ENCODE results near the gene SOBP.
"Not testable (repeated sequence)": the region's sequence is repeated elsewhere in the genome, so short reads cannot be mapped to it uniquely, and the experiment has no call there.

SOBP gene

DNA sequence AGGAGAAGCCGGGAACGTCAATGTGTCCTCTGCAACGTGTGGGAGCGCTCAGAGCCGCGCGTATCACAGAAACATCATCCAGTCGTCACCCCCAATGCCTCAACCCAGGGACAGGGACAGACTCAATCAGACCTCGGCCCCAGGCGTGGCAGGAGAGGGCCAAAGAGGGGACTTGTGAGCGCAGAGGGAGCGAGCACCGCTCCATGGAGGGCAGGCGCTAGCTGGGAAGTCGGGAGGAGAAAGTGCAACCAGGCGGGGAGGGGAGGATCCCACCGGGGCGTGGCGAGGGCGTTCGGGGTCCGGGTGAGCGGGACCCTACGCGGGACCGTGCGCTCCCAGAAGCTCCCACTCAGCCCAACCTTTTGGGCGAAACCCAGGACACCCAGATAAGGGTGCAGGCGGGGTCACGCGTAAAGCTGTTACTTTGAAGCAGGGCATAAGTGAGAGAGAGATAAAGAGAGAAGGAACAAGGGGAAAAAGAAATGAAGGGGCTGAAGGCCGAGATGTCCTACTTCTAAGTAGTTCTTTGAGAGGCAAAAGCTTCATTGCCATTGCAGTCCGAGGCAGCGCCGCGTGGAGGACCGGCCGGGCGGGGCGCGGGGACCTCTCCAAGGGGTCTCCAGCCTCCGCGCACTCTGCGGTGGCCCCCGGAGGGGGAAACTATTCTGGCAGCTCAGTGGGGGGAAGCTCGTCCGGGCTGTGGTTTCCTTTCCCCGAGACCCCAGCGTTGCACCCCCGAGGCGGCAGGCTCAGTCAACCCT lies 862 bp upstream of the SOBP start:
- DNase-seq (ENCODE audit: low read depth in 2 of 2), result no peak

DNA sequence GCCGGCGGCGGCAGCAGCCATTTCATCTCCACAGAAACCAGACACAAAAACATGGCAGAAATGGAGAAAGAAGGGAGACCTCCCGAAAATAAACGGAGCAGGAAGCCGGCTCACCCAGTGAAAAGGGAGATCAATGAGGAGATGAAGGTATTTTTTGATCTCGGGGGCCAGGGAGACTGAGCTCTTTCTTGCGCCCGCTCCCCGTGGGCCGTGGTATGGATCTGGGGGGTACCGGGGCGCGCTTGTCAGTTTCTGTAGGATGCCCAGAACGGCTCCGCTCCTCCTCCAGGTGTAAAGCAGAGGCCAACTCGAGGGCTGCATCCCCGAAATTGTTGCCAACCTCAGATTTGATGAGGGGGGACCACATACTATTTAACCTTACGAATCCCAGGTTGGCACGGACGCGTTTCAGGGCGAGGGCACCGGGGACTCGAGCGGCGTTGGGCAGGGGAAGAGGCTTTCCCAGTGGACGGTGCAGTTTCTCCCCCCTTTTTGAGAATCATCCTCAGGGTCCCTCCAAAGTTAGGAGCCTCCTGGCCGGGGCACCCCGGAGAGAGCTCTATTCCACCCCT lies 735 bp downstream of the SOBP start:
- no peak for DNase-seq (ENCODE audit: low read depth in 2 of 2)

DNA sequence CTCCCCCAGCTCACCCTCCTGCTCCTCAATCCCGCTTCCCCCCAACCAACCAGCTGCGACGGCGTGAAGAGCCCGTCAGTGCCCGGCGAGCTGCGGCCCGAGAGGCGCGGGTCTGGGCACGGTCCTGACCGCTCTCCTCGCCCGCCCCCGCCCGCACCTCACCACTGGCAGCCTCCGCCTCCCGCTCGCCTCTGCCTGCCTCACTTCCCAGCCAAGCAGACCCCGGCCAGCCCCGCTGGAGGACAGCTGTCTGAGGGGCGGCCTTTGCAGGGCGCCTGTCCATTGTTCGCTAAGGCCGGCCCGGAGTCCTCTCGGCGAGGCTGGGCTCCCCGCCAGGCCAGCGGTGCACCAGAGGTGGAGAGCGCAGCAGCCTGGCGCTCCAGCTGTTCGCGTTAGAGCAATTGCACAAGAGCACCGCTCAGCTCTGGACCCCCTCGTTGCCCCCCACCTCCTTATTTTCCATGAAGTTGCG lies 1.3 kb downstream of the SOBP start:
- DNase-seq (ENCODE audit: low read depth in 2 of 2), result no peak

DNA sequence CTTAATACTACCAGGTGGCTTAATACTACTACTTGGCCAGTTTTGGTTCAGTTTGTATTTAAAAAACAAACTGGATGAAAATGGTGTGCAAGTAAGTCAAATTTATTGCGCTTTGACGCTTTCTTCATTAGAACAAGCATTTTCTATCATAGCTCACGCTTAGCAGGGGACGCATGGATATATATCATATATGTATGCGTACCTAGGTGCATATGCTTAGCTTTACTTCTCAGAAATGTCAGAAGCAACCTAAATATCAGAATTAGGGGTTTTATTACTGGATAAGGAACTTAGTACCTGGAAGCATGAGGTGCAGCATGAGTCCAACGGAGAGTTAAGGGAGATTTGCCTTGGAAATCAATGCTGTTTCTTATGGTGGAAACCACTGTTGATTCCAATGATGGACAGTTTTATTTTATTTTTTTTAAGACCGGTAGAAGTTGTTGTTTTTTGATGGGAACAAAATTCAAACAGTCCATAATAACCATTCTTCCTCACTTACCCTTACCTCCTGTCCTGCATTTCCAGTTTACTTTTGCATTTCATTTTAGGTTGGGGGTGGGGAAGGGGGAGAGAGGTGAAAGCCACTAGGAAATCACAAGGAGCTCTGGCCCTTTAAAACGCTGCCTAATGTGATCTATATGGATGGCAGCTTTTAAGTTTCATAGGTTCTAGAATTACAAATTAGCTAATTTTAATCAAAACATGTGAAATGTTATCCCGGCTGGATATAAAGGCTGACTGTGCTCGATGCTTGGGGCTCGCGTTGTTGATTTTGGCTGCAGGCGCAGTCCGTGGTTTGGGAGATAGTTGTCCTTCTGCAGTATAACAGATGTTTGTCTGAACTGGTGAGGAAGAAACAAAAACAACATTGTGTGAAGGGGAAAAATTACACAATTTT lies 2.1 kb downstream of the SOBP start:
- no peak for DNase-seq (ENCODE audit: low read depth in 2 of 2)

DNA sequence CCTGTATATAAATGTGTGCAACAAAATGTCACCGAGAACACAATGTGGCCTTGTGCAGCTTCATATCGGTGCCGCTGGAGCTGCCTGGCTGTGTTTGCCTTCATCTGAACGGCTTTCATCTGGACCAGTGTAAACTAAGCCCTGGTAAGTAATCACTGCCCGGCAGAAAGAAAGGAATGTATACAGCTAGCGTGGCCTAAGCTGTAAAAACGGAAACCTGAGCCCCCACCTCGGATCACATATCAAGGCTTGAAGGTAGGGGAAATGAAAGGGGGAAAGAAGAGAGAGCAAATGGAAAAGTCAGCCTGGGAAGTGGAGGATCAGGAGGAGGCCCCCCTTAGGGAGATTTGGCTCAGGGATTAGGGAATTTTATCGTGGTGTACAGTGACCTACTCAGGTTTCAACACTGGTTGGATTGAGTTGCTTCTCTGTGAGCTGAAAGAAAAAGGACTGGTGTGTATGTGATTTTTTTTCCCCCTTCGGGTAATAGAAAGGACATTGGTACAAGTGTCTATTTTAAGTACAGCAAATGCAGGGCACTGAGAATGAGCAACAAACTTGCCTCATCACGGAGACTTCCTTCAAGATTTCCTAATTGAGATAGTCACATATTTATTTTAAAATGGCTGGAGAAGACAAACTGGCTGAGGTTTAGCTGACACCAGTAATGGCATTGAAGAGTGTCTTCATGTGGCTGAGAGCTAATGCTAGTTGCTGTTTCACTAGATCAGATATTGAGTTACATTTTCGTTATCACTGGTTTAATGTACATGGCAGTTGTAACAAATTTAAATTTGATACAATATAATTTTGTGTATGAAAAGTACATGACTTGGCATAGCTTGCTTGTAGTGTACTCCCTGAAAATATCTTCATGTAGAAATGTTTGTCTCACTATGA lies 3.5 kb downstream of the SOBP start:
- no peak for DNase-seq (ENCODE audit: low read depth in 2 of 2)

DNA sequence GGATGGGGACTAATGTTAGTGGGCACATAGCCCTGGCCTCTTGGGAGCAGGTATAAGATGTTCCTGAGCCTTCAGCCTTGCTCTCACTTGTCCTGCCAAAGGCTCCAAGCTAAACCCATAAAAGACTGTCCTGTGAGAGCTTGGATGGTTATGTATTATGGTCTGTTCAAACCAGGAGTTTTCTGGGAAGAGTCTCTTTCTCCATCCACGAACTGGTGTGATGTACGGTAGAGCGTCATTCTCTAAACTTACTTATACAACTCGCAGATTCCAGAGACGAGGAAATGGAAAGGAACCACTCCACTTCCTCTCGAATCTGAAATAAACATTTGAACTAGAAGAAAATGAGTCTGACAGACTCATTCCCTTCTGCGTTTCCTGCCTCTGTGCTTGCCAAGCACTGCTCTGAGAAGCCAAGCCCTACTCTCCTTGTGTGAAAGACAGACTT lies 5.3 kb downstream of the SOBP start:
- DNase-seq (ENCODE audit: low read depth in 2 of 2), result no peak

DNA sequence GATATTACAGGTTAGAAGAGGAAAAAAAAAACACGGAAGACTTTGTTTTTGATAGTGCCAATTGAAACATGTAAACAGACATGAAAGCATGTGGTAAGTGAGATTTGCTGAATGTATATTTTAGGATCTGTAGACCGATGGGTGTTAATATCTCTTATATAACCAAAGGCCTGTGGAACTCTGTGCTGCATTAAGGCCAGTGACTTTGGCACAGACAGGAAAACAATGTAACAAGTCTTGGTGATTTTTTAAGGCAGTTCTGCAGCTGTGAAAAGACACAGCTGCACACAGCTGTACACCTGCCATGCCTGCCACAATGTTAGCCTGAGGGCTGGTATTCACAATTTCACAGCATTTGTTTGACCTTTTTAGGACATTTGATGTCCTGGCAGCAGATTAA lies 6.1 kb downstream of the SOBP start:
- DNase-seq (ENCODE audit: low read depth in 2 of 2), result no peak

DNA sequence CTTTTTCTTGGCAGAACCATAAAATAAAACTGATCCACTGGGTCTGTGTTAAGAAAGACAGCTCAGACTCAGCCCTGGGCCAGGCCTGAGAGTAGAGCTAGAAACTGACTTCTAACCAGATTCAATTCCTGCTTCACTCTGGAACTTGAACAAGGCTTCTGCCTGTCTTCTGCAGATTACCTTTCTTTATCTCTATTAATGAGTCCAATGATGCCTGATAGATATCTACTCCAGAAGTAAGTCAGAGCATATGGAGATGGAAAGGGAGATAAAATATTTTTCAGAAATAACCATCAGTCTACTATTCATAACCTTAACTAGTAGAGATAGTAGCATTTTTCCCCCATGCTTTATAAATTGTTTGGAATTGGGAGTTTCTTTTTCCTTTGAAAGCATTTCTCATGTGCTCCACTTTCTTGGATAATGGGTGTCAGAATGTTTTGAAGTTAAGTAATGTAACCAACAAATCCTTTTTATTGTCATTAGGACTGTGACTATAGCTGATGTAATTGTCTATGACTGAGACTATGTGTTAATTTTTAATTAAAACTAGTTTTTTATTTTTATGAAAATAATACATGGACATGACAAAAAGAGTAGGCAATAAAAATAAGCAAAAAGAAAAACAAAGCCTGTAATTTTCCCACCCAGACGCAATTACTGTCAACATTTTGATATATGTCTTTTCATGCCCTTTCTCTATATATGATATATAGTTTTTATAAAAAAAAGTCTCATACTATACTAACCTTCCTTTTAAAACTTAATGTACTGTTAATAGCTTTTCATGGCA lies 7.2 kb downstream of the SOBP start:
- no peak for DNase-seq (ENCODE audit: low read depth in 2 of 2)

DNA sequence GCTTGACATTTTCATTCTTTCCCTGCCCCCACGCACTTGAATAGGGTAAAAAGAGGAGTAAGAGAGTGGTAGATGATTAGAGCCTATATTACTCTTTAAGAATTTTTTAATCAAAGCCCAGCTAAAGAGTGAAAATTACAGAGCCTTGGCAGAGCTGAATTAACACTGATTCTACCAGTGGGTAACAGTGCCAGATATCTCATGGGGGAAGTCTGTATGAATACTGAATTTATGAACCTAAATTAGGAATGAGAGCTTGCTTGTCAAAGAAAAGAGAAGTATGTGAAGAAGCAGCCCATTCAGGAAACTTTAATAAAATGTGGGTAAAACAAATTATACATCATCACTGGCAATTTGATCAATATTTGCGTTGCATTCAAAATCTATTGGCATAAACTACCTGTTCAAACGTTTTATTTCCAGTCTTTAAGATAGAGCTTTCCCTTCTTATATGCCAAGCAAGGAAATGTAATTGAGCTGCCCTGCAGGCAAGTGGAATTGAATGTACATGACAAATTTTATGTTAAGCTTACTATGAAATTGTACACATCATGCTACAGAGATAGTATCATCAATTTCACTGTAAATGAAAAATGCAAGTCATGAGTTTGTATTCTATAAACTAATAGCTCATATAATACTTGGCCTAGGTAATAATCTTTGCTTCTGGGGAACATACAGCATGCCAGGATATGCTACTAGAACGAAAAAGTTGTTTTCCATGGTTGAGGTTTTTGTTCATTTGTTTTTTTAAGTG lies 14.5 kb downstream of the SOBP start:
- no peak for DNase-seq (ENCODE audit: low read depth in 2 of 2)

DNA sequence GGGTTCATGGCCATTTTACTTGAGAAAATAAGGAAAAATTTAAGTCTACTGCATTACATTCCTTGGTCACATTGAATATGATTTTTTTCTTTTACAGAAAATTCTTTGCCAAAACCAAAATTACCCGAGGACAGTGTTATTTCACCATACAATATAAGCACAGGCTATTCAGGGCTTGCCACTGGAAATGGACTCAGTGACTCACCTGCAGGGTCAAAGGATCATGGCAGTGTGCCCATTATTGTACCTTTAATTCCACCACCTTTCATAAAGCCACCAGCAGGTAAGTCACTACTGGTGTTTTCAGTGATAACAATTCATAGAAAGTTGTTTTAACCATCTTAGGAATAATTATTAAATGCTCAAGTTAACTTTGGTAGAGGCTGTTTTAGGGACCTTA lies 16.2 kb downstream of the SOBP start:
- no peak for DNase-seq (ENCODE audit: low read depth in 2 of 2)

DNA sequence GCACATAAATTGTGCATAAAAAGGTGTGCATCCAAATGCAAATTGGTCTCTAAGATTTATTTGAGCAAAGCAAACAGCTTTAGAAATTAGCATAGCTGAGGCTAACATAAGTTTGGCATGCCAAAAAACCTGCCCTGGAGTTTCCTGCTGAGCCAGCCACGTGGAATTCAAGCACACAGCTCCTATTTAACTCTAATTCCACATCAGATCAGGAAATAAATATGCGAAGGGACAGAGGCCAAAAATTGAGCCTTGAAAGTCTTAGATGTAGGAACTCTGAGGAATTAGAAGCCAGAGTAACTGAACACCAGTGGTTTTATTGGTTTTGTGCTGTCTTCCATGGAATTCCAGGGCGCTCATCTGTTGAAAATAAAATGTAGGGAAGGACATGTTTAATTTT lies 19.6 kb downstream of the SOBP start:
- no peak for DNase-seq (ENCODE audit: low read depth in 2 of 2)

DNA sequence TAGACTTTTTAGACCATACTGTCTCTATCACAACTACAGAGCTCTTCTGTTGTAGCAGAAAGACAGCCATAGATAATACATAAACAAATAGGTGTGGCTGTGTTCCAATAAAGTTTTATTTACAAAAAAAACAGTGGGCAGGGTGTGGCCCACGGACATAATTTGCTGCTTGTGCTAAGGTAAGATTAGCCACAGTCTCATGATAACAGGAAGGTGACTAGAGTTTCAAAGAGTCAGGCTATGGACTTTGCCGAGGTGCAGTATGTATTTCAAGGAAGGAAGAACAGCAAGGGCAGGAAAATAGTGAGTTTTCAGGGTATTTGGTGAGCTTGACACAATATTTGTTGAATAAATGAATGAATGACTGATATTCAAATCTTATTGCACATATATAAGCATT lies 20.2 kb downstream of the SOBP start:
- no peak for DNase-seq (ENCODE audit: low read depth in 2 of 2)

DNA sequence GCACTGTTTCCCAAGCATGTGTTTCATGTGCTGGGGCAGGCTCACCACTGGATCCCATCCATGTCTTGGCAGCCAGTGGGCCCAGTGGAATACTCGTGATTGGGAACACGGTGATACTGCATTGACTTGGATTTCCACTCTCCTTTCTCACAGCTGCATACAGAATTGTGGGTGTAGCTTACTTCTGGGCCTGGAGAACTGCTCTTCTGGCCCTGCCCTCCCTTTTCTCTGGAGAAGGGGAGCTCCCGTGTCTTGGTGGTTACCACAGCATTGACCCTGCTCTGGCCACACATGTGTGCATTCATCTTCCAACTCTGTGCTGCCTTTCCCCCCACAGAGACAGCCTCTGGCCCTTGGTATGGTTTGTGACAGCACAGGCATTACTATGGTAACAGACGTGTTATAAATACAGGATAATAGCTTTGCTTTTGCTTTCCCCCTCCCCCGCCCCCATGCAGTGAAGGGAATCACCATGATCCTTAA lies 21.6 kb downstream of the SOBP start:
- DNase-seq (ENCODE audit: low read depth in 2 of 2), result no peak

DNA sequence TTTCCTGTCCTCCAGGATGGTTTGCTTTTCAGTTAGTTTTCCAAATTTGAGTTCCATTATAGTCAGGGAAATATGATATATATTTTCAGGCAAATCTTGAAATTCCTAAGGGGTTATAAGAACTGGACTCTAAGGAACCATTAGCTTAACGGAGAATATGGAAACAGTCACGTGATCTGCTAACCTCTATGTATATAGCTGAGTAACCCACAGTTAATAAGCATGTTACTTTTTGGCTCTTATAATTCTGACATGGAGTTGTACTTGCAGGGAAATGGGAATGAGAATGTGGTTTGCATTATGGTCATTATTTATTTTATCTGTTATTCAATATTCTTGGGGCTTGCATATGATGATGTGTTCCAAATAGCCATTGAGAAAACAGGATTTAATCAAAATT lies 23.3 kb downstream of the SOBP start:
- no peak for DNase-seq (ENCODE audit: low read depth in 2 of 2)

DNA sequence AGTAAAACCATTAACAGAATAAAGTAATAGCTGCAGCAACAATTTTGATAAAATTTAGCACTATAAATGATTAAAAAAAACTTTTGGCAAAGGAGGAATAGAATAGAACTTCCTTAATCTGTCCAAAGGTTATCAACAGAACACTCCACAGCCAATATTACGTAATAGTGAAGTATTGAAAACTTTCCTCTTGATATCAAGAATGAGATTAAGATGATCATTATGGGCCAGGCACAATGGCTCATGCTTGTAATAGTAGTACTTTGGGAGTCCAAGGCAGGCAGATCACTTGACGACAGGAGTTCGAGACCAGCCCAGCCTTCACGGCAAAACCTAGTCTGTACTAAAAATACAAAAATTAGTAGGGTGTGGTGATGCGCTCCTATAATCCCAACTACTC lies 26.0 kb downstream of the SOBP start:
- no peak for DNase-seq (ENCODE audit: low read depth in 2 of 2)

DNA sequence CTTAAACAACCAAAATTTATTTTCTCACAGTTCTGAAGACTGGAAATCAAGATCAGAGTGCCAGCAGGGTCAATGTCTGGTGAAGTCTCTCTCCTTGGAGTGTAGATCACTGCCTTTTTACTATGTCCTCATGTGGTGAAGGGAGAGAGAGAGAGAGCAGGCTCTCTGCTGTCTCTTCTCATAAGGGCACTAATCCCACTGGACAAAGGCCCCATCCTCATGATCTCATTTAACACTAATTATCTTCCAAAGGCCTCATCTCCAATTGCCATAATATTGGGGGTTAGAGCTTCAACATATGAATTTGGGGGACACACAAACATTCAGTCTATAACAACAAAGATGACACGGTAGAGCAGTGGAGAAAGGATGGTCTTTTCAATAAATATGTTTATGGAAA lies 27.4 kb downstream of the SOBP start:
- DNase-seq (ENCODE audit: low read depth in 2 of 2), result no peak

DNA sequence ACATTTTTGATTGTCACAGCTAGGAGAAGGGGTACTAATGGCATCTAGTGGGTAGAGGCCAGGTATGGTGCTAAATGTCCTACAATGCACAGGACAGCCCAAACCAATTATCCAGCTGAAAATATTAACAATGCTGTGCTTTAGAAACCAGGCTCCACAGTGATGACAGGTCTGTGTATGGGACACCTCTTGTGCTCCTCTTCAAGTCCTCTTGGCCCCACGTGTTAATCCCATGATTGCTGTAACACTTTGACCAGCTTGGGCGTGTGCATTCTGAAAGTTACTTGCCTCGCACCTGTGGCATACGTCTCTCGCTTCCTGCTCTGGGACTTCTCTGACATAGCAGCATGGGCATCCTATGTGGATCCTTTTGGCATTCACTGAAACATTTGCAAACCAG lies 29.3 kb downstream of the SOBP start:
- DNase-seq (ENCODE audit: low read depth in 2 of 2), result not testable (repeated sequence)

DNA sequence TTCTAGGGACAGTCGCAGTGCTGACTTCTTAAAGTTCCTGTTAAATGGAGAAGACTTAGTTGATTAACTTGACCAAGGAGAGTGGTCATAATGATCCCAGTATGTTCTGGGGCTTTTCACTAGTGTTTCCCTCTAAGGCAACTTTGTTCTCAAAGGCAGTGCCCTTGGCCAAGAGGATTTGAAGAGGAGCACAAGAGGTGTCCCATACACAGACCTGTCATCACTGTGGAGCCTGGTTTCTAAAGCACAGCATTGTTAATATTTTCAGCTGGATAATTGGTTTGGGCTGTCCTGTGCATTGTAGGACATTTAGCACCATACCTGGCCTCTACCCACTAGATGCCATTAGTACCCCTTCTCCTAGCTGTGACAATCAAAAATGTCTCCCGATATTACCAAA lies 30.8 kb downstream of the SOBP start:
- DNase-seq (ENCODE audit: low read depth in 2 of 2), result not testable (repeated sequence)

DNA sequence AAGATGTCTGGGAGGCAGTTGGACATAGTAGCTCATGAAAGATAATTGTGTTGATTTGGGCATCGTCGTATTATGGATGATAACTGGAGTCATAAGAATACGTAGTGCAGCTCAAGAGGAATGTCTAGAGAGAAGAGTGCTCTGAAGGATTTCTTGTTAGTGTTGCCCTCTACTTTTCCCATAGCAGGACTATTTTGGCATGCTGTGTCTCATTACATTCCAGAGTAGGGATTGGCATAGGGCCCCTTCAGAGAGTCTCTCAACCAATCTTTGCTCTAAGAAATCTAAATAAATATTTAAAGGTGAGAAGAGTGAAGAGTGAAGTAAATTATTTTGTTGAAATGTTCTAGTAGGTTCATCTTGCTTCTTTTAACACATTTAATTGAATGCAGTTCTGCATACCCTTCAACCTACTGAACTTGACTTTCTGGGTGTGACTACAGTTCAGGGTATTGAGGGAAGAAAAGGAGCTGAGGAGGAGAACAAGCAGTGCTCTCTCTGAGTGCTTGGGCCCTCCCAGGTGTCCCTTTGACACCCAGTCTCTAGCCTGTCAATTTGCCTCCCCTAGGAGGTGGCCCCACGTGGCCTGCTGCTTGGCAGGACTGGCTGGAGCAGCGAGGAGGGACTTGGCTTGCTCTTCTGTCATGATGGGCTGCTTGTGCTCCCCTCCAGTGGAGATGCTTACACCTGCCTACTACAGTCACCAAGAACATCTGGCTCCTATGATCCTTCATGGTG lies 33.3 kb downstream of the SOBP start:
- DNase-seq (ENCODE audit: low read depth in 2 of 2), result no peak
